Esophagus squamous epithelium (tissue), 4 donors: ENCODE measurements around the gene UBE2R2.

Experiments
- POLR2A ChIP-seq, 4 donors: fragments of 450-650 bp; IDR thresholded peaks; one replicate each; pipeline ENCODE4 v1.6.1; 2017; ENCODE audit warnings: antibody characterized with exemption in 4 of 4, mild to moderate bottlenecking in 4 of 4, moderate library complexity in 3 of 4
- TF ChIP-seq, protein P1 (sequence below), 6 experiments: fragments of 450-650 bp in 4 of 6; fragments of 200-600 bp in 2 of 6; sonication (generic) in 2 of 6; IDR thresholded peaks; one replicate each; pipeline ENCODE4 v1.5.1; 2016 to 2019; ENCODE audit warnings: antibody characterized with exemption in 6 of 6, mild to moderate bottlenecking in 4 of 6, moderate library complexity in 4 of 6

GRCh38 chr9:33782395-33783152, 34.4 kb upstream of the UBE2R2 start:
- TF ChIP-seq, protein P1, sequence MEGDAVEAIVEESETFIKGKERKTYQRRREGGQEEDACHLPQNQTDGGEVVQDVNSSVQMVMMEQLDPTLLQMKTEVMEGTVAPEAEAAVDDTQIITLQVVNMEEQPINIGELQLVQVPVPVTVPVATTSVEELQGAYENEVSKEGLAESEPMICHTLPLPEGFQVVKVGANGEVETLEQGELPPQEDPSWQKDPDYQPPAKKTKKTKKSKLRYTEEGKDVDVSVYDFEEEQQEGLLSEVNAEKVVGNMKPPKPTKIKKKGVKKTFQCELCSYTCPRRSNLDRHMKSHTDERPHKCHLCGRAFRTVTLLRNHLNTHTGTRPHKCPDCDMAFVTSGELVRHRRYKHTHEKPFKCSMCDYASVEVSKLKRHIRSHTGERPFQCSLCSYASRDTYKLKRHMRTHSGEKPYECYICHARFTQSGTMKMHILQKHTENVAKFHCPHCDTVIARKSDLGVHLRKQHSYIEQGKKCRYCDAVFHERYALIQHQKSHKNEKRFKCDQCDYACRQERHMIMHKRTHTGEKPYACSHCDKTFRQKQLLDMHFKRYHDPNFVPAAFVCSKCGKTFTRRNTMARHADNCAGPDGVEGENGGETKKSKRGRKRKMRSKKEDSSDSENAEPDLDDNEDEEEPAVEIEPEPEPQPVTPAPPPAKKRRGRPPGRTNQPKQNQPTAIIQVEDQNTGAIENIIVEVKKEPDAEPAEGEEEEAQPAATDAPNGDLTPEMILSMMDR (IDR thresholded peaks at IDR 0.05), result no peak
- TF ChIP-seq POLR2A (IDR thresholded peaks at IDR 0.05), result no peak
